Measurements from ENCODE around the gene PITPNM3.

- TF ChIP-seq CTCF (IDR thresholded peaks at IDR 0.05 in 8 of 11, conservative IDR thresholded peaks at IDR 0.05 in 3 of 11) (no peak), POLR2A (IDR thresholded peaks at IDR 0.05) (no peak)
Measured at GRCh38 chr17:6427279-6427781, 129.0 kb downstream of the PITPNM3 start.

All from spleen (tissue), 7 donors.